ENCODE measurements around the gene FGF12.

The FGF12 gene

GRCh38 chr3:192170659-192171058 lies 556.7 kb downstream of the FGF12 start:
- no peak for DNase-seq

GRCh38 chr3:192170031-192170430 lies 557.3 kb downstream of the FGF12 start:
- no peak for DNase-seq

- no peak for DNase-seq
Observed at GRCh38 chr3:192169332-192169915, 557.9 kb downstream of the FGF12 start.

GRCh38 chr3:192168202-192168601 lies 559.1 kb downstream of the FGF12 start:
- DNase-seq: no peak

- no peak for DNase-seq
Observed at GRCh38 chr3:192165552-192165951, 561.8 kb downstream of the FGF12 start.

- no peak for DNase-seq
Observed at GRCh38 chr3:192161661-192162060, 565.7 kb downstream of the FGF12 start.

- no peak for DNase-seq
Observed at GRCh38 chr3:192156382-192156781, 571.0 kb downstream of the FGF12 start.

- no peak for DNase-seq
Observed at GRCh38 chr3:192155194-192155593, 572.1 kb downstream of the FGF12 start.

- no peak for DNase-seq
Observed at GRCh38 chr3:192133271-192133670, 594.1 kb downstream of the FGF12 start.

GRCh38 chr3:192130534-192131132 lies 596.7 kb downstream of the FGF12 start:
- no peak for DNase-seq

- no peak for DNase-seq
Observed at GRCh38 chr3:192129586-192129985, 597.8 kb downstream of the FGF12 start.

- no peak for DNase-seq
Observed at GRCh38 chr3:192128922-192129321, 598.4 kb downstream of the FGF12 start.

- DNase-seq: no peak
Observed at GRCh38 chr3:192128060-192128459, 599.3 kb downstream of the FGF12 start.

GRCh38 chr3:192122832-192123594 lies 604.3 kb downstream of the FGF12 start:
- no peak for DNase-seq

GRCh38 chr3:192121923-192122322 lies 605.4 kb downstream of the FGF12 start:
- no peak for DNase-seq

GRCh38 chr3:192108820-192109219 lies 618.5 kb downstream of the FGF12 start:
- DNase-seq: no peak

- no peak for DNase-seq
Observed at GRCh38 chr3:192106543-192106942, 620.8 kb downstream of the FGF12 start.

- DNase-seq: no peak
Observed at GRCh38 chr3:192092388-192093005, 634.8 kb downstream of the FGF12 start.

GRCh38 chr3:192091831-192092230 lies 635.5 kb downstream of the FGF12 start:
- DNase-seq: no peak

GRCh38 chr3:192090586-192090985 lies 636.8 kb downstream of the FGF12 start:
- DNase-seq: no peak

Data from GOT3 (cell line).